Measurements from ENCODE around the gene DNAH17. TPM values are rescaled to one million over a fixed set of nuclear protein-coding genes. Genes with fewer than 3 reads are reported as not detected.

DNAH17 gene
- total and polyA plus RNA-seq, 2 of the 8 experiments (the other 6 are each of a cell fraction or from before 2014, with no cell fraction given), result 0.14 to 0.67 TPM

- TF ChIP-seq POLR2A (IDR thresholded peaks at IDR 0.05; ENCODE audit: control extremely low read depth in 1 of 2, low read depth in 2 of 2, low read length in 2 of 2) (no peak), TBP (IDR thresholded peaks at IDR 0.05; ENCODE audit: low read depth, low read length) (no peak), SP4 (IDR thresholded peaks at IDR 0.05; ENCODE audit: low read length) (no peak), CREB1 (IDR thresholded peaks at IDR 0.05) (no peak), SIRT6 (IDR thresholded peaks at IDR 0.05; ENCODE audit: low read length) (no peak)
These were observed 101.0 kb downstream of the DNAH17 start (continued) for GRCh38 chr17:78476149-78476548.
